ENCODE data around the gene DPYSL3. TPM values are rescaled to one million over a fixed set of nuclear protein-coding genes. Genes with fewer than 3 reads are reported as not detected.

DPYSL3 gene
- total RNA-seq, 1 experiment from 2014 or later = 17.2 TPM

- TF ChIP-seq, protein P1, sequence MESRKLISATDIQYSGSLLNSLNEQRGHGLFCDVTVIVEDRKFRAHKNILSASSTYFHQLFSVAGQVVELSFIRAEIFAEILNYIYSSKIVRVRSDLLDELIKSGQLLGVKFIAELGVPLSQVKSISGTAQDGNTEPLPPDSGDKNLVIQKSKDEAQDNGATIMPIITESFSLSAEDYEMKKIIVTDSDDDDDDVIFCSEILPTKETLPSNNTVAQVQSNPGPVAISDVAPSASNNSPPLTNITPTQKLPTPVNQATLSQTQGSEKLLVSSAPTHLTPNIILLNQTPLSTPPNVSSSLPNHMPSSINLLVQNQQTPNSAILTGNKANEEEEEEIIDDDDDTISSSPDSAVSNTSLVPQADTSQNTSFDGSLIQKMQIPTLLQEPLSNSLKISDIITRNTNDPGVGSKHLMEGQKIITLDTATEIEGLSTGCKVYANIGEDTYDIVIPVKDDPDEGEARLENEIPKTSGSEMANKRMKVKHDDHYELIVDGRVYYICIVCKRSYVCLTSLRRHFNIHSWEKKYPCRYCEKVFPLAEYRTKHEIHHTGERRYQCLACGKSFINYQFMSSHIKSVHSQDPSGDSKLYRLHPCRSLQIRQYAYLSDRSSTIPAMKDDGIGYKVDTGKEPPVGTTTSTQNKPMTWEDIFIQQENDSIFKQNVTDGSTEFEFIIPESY (IDR thresholded peaks at IDR 0.05; ENCODE audit: extremely low read depth, insufficient replicate concordance, low read length) = no peak
- TF ChIP-seq ATF3 (IDR thresholded peaks at IDR 0.05) (no peak), YY1 (IDR thresholded peaks at IDR 0.05; ENCODE audit: extremely low read depth, insufficient replicate concordance, low read depth, low read length) (no peak), SP1 (IDR thresholded peaks at IDR 0.05; ENCODE audit: low read depth) (no peak), FOSL1 (IDR thresholded peaks at IDR 0.05; ENCODE audit: low read depth) (no peak), POLR2AphosphoS5 (IDR thresholded peaks at IDR 0.05; ENCODE audit: low read depth, low read length) (no peak)
- TF ChIP-seq, protein P2, sequence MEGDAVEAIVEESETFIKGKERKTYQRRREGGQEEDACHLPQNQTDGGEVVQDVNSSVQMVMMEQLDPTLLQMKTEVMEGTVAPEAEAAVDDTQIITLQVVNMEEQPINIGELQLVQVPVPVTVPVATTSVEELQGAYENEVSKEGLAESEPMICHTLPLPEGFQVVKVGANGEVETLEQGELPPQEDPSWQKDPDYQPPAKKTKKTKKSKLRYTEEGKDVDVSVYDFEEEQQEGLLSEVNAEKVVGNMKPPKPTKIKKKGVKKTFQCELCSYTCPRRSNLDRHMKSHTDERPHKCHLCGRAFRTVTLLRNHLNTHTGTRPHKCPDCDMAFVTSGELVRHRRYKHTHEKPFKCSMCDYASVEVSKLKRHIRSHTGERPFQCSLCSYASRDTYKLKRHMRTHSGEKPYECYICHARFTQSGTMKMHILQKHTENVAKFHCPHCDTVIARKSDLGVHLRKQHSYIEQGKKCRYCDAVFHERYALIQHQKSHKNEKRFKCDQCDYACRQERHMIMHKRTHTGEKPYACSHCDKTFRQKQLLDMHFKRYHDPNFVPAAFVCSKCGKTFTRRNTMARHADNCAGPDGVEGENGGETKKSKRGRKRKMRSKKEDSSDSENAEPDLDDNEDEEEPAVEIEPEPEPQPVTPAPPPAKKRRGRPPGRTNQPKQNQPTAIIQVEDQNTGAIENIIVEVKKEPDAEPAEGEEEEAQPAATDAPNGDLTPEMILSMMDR (IDR thresholded peaks at IDR 0.05 in 2 of 3, conservative IDR thresholded peaks at IDR 0.05 in 1 of 3; ENCODE audit: borderline replicate concordance in 1 of 3, insufficient read depth in 1 of 3, low read depth in 2 of 3, low read length in 2 of 3) = no peak
Observed at GRCh38 chr5:147340941-147341340, 168.9 kb downstream of the DPYSL3 start (continued).
